ENCODE results near the gene MYH9.
"Not testable (repeated sequence)": the region's sequence is repeated elsewhere in the genome, so short reads cannot be mapped to it uniquely, and the experiment has no call there.

DNA sequence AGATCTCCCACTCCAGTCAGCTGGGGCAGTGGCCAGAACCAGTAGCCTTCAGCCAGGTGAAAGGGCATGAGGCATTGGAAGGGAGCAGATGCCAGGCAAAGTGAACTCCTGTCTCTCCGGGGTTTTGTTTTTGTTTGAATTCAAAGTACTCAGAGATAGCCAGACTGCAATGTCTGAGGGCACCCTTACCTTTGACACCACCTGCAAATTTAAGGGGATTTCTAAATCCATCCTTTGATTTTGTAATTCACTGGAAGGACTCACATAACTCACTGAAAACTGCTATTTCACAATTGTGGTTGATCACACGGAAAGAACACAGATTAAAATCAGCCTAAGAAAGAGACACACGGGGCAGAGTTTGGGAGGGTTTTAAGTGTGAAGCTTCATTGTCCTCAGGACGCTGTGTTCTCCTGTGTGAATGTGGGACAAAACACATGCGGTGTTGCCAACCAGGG lies 124.5 kb downstream of the MYH9 start:
- TF ChIP-seq, protein P1, sequence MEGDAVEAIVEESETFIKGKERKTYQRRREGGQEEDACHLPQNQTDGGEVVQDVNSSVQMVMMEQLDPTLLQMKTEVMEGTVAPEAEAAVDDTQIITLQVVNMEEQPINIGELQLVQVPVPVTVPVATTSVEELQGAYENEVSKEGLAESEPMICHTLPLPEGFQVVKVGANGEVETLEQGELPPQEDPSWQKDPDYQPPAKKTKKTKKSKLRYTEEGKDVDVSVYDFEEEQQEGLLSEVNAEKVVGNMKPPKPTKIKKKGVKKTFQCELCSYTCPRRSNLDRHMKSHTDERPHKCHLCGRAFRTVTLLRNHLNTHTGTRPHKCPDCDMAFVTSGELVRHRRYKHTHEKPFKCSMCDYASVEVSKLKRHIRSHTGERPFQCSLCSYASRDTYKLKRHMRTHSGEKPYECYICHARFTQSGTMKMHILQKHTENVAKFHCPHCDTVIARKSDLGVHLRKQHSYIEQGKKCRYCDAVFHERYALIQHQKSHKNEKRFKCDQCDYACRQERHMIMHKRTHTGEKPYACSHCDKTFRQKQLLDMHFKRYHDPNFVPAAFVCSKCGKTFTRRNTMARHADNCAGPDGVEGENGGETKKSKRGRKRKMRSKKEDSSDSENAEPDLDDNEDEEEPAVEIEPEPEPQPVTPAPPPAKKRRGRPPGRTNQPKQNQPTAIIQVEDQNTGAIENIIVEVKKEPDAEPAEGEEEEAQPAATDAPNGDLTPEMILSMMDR (IDR thresholded peaks at IDR 0.05; ENCODE audit: poor library complexity, severe bottlenecking), result not testable (repeated sequence)
- TF ChIP-seq POLR2AphosphoS5 (IDR thresholded peaks at IDR 0.05); RAD21 (conservative IDR thresholded peaks at IDR 0.05); SMC3 (conservative IDR thresholded peaks at IDR 0.05; ENCODE audit: poor library complexity): not testable (repeated sequence)
- TF ChIP-seq, protein P2, sequence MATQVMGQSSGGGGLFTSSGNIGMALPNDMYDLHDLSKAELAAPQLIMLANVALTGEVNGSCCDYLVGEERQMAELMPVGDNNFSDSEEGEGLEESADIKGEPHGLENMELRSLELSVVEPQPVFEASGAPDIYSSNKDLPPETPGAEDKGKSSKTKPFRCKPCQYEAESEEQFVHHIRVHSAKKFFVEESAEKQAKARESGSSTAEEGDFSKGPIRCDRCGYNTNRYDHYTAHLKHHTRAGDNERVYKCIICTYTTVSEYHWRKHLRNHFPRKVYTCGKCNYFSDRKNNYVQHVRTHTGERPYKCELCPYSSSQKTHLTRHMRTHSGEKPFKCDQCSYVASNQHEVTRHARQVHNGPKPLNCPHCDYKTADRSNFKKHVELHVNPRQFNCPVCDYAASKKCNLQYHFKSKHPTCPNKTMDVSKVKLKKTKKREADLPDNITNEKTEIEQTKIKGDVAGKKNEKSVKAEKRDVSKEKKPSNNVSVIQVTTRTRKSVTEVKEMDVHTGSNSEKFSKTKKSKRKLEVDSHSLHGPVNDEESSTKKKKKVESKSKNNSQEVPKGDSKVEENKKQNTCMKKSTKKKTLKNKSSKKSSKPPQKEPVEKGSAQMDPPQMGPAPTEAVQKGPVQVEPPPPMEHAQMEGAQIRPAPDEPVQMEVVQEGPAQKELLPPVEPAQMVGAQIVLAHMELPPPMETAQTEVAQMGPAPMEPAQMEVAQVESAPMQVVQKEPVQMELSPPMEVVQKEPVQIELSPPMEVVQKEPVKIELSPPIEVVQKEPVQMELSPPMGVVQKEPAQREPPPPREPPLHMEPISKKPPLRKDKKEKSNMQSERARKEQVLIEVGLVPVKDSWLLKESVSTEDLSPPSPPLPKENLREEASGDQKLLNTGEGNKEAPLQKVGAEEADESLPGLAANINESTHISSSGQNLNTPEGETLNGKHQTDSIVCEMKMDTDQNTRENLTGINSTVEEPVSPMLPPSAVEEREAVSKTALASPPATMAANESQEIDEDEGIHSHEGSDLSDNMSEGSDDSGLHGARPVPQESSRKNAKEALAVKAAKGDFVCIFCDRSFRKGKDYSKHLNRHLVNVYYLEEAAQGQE (IDR thresholded peaks at IDR 0.05; ENCODE audit: borderline replicate concordance), result not testable (repeated sequence)
